ENCODE measurements around the gene MYO7B. TPM values are rescaled to one million over a fixed set of nuclear protein-coding genes. Genes with fewer than 3 reads are reported as not detected.
A peak's percentile ranks its signal among the peaks of the same experiment; 100 is the strongest.
"Not testable (repeated sequence)": the region's sequence is repeated elsewhere in the genome, so short reads cannot be mapped to it uniquely, and the experiment has no call there.

MYO7B gene
- total RNA-seq, 1 experiment from 2014 or later = 28.0 TPM

DNA sequence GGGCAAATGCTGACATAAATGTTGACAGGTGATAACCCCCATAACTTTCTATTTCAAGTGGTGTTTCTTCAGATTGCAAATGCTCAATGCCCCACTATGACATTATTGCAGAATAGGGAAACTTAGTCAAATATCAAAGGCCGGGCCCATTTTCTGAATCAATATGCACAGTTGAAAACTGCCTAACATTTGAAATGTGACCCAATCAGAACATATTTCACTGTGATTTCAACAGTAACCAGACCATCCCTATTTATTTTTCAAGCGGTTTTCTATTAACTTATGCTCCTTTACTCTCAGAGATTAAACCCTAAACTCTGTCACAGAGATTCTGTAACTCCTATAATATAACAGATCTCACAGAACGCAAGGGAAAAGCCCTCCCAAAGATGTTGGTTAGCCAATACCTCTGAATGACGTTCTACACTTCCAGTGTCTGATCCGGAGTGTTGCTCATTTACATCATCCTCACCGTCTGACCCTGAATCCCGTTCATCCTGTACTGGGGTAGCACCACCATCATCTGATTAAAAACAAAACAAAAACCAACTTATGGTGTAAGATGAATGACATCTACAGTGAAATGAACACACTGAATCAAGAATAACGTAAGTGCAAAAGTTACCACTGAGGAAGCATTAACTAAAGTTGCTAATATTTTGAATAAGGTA is 12.1 kb upstream of the MYO7B start:
- TF ChIP-seq CTCF (conservative IDR thresholded peaks at IDR 0.05; ENCODE audit: low read depth, low read length) (no peak), EZH2phosphoT487 (IDR thresholded peaks at IDR 0.05; ENCODE audit: borderline replicate concordance, low read length) (no peak), EZH2 (IDR thresholded peaks at IDR 0.05; ENCODE audit: low read length, unreplicated experiment) (no peak)
- ATAC-seq (no peak), DNase-seq (no peak)
- CTCF ChIA-PET = no interaction called here
- Histone ChIP-seq H3K9me2 (replicated peaks; ENCODE audit: low read length) (no peaks in the 10 kb centered on the region), H3K4me3 (ENCODE audit: low read length) (no peak overlapping the region), H3K79me2 (ENCODE audit: low read length) (peaks cover 79% of the 10 kb centered on the region), H3K27me3 (ENCODE audit: low read length) (no peaks in the 10 kb centered on the region), H2AFZ (ENCODE audit: low read length) (no peak overlapping the region), H4K20me1 (ENCODE audit: low read length) (peaks cover 7% of the 10 kb centered on the region), H3K4me1 (ENCODE audit: insufficient read depth, low read length) (peaks cover 22% of the 10 kb centered on the region), H3K27ac (ENCODE audit: low read length) (no peak overlapping the region), H3K9me3 (ENCODE audit: low read length) (no peaks in the 10 kb centered on the region), H3K36me3 (ENCODE audit: low read depth, low read length) (peaks cover 34% of the 10 kb centered on the region), H3F3A (ENCODE audit: low read length, unreplicated experiment) (no peaks in the 10 kb centered on the region), H3K9ac (ENCODE audit: low read length) (no peak overlapping the region), H3K4me2 (ENCODE audit: low read length) (peak overlapping the region; percentile 67)
- POLR2A ChIA-PET (ENCODE audit: unreplicated experiment) = no interaction called here
- intact Hi-C loops (cut with micrococcal nuclease) = no loop called here
- no TSS peak for BruUV-seq (replicated peaks)

GRCh38 chr2:127524198-127524834 is 11.2 kb upstream of the MYO7B start:
- H3K9me3 ChIP-seq (ENCODE audit: low read length); H3K27ac ChIP-seq (ENCODE audit: low read length); ATAC-seq; H3K9me2 ChIP-seq (replicated peaks; ENCODE audit: low read length); DNase-seq; H3F3A ChIP-seq (ENCODE audit: low read length, unreplicated experiment); POLR2A ChIA-PET (ENCODE audit: unreplicated experiment); CTCF ChIA-PET; H3K9ac ChIP-seq (ENCODE audit: low read length); H4K20me1 ChIP-seq (ENCODE audit: low read length); intact Hi-C loops (cut with micrococcal nuclease); H2AFZ ChIP-seq (ENCODE audit: low read length); H3K27me3 ChIP-seq (ENCODE audit: low read length): not testable (repeated sequence)
- Histone ChIP-seq H3K4me3 (ENCODE audit: low read length) (peak overlapping the region; percentile 51; the same call in 1 of the 2 replicates), H3K79me2 (ENCODE audit: low read length) (peaks cover 70% of the 10 kb centered on the region), H3K36me3 (ENCODE audit: low read depth, low read length) (peaks cover 29% of the 10 kb centered on the region), H3K4me2 (ENCODE audit: low read length) (peak overlapping the region; percentile 67), H3K4me1 (ENCODE audit: insufficient read depth, low read length) (peaks cover 22% of the 10 kb centered on the region)
- BruUV-seq (replicated peaks) = TSS peak; percentile 1

GRCh38 chr2:127525691-127526131 is 9.8 kb upstream of the MYO7B start:
- Histone ChIP-seq H3K36me3 (ENCODE audit: low read depth, low read length) (peaks cover 24% of the 10 kb centered on the region), H3K4me2 (ENCODE audit: low read length) (peak overlapping the region; percentile 88), H3K27me3 (ENCODE audit: low read length) (no peaks in the 10 kb centered on the region), H3K9ac (ENCODE audit: low read length) (peak overlapping the region; percentile 98), H3F3A (ENCODE audit: low read length, unreplicated experiment) (no peaks in the 10 kb centered on the region), H3K9me2 (replicated peaks; ENCODE audit: low read length) (no peaks in the 10 kb centered on the region), H3K4me3 (ENCODE audit: low read length) (peak overlapping the region; percentile 95), H3K27ac (ENCODE audit: low read length) (peak overlapping the region; percentile 90), H4K20me1 (ENCODE audit: low read length) (peaks cover 7% of the 10 kb centered on the region), H3K9me3 (ENCODE audit: low read length) (no peaks in the 10 kb centered on the region), H3K4me1 (ENCODE audit: insufficient read depth, low read length) (peaks cover 31% of the 10 kb centered on the region), H3K79me2 (ENCODE audit: low read length) (peaks cover 56% of the 10 kb centered on the region), H2AFZ (ENCODE audit: low read length) (peak overlapping the region; percentile 84)
- TF ChIP-seq EZH2 (IDR thresholded peaks at IDR 0.05; ENCODE audit: low read length, unreplicated experiment) (no peak), EZH2phosphoT487 (IDR thresholded peaks at IDR 0.05; ENCODE audit: borderline replicate concordance, low read length) (no peak), CTCF (conservative IDR thresholded peaks at IDR 0.05; ENCODE audit: low read depth, low read length) (no peak)
- TSS peak; percentile 60 for BruUV-seq (replicated peaks)
- DNase-seq = peak; percentile 47
- POLR2A ChIA-PET (ENCODE audit: unreplicated experiment) = interaction anchor here (1.0 kb wide), 1 partner anchor 17 kb away, joined by 3 read pairs; no protein-coding TSS in a partner anchor
- intact Hi-C loops (cut with micrococcal nuclease) = loop anchor here (1.0 kb wide), 3 partner anchors 17 to 124 kb away; no protein-coding TSS in a partner anchor
- peak; percentile 21 for ATAC-seq
- CTCF ChIA-PET = interaction anchor here (1.0 kb wide), 1 partner anchor 66 kb away, joined by 9 read pairs; no protein-coding TSS in a partner anchor
